Measurements from ENCODE around the gene CLIP4.

CLIP4 gene

DNA sequence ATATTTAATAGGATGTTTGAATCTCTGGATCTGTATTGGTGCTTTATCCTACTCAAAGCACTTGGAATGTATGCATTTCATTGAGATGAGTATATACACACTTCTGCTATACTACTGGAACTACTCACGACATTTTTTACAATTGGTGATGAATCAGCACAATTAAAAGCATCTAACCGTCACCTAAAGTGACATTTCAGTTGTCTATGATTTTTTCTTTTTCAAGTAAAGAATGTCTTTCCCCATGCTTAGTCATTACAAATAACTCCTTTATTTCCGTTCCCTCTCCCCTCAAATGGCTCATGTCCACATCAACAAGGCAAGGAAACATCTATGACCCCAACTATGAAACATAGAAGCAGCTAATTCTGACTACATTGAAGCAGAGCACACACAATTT, 77.3 kb downstream of the CLIP4 start:
- DNase-seq: no peak

DNA sequence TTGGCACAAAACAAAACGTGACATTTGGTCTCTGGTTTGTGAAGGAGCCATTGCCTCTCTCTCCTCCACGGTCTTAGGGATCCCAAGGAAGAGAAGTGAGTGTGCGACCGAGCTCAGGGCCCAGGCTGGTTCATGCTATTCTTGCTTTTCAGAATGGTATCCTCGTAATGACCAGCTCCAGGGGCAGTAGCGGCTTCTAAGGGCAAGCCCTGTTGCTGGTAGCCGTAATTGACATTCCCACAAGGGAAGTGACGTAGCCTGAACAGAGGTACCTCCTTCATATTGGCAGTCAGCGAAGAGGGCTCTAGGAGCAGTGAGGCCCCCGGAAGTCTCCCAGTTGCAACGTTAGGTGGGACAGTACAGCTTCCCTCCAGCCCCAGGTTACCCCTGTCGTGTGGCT, 77.9 kb downstream of the CLIP4 start:
- DNase-seq: no peak

GRCh38 chr2:29193681-29194080, 78.5 kb downstream of the CLIP4 start:
- no peak for DNase-seq

DNA sequence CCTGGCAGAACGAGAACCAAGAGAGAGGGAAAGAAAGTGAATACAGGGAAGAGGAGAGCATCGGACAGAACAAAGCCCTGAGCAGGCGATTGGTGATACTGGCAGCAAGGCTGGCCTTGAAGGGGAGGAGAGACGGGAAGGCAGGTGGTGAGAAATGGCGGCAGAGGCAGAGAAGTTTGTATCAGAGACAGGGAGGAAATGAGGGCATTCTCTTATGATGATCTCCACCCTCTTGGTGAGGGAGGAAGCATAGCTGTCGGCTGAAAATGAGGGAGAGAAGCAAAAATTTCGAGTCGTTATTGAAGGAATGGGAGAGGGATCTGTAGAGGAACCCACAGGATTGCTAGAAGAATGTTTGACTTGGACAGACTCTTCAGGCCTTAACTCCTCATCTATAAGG, 80.6 kb downstream of the CLIP4 start:
- no peak for DNase-seq

GRCh38 chr2:29196792-29197788, 81.9 kb downstream of the CLIP4 start:
- DNase-seq: peak; percentile 60

DNA sequence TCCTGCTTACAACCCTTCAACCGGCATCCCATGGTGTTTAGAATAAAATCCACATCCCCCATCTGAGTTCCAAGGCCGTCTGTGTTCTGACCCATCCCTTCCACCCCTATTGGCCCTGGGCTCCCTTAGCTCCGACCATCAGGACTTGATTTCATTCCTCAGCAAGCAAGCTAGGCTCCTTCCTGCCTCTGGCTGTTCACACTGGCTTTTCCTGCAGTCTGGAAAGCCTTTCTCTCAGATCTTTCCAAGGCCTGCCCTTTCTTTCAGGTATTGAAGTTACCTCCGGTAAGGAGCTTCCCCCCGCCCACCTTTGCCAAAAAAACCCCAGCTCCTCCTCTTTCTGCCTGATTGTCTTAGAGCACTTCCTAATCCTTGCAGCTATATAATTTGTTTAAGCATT, 86.8 kb downstream of the CLIP4 start:
- DNase-seq: no peak

- DNase-seq: no peak
Observed at GRCh38 chr2:29202819-29203495, 87.7 kb downstream of the CLIP4 start.

- no peak for DNase-seq
Observed at GRCh38 chr2:29206941-29207340, 91.7 kb downstream of the CLIP4 start.

DNA sequence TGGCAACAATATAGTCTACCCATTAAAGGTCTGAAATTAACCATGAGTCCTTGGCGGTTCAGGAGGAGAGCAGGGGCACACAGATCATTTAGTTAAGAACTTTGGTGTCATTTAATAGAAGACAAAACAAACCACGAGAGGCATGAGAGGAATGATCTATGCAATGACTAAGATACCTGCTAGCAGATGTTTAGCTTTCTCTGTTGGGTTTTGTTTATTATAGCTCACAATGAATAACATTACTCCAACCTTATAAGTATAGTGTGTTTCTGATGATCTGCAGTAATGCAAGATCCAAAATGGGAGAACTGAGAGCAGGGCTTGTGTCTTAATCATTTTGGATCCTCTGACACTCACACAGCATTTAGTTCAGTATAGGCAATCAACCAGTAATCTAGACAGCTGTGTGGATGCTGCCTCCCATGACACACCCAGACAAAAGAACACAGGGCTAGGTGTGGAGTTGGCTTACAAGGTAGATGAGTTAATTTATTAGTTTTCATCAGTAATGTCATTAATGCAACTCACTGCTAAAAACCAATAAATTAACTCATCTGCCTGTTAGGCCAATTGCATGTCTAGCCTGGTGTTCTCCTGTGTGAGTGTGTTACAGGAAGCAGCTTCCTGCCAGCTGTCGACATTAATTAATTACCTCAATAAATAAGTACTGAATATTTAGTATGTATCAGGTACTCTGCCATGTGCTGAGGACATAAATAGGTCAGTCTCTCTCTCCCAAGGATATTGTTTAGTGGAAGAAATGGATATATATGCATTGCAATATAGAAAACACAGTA, 92.3 kb downstream of the CLIP4 start:
- DNase-seq: no peak

GRCh38 chr2:29209551-29209950, 94.3 kb downstream of the CLIP4 start:
- DNase-seq: no peak

- no peak for DNase-seq
Observed at GRCh38 chr2:29212009-29212408, 96.8 kb downstream of the CLIP4 start.

GRCh38 chr2:29213888-29214291, 98.7 kb downstream of the CLIP4 start:
- no peak for DNase-seq

GRCh38 chr2:29215073-29215472, 99.9 kb downstream of the CLIP4 start:
- no peak for DNase-seq

GRCh38 chr2:29215739-29216608, 100.8 kb downstream of the CLIP4 start:
- no peak for DNase-seq

- no peak for DNase-seq
Observed at GRCh38 chr2:29216609-29216909, 101.3 kb downstream of the CLIP4 start.

DNA sequence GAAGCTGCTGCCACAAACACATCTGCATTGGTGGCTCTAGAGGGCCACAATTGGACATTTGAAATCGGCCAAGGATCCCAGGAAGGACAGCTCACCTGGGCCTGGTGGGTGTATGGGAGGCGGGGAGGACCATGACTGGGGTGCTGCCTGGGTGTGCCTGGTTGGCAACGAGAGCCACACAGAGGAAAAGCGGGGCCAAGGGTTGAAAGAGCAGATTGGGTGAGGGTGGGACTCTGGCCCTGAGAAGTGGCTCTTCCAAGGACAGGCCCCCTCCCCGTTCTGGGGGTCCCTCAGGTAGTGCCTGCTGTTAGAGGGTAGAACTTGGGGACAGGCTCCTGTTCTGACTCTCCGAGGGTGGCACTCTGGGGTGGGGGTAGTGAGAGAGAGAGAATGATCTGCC, 102.9 kb downstream of the CLIP4 start:
- no peak for DNase-seq

DNA sequence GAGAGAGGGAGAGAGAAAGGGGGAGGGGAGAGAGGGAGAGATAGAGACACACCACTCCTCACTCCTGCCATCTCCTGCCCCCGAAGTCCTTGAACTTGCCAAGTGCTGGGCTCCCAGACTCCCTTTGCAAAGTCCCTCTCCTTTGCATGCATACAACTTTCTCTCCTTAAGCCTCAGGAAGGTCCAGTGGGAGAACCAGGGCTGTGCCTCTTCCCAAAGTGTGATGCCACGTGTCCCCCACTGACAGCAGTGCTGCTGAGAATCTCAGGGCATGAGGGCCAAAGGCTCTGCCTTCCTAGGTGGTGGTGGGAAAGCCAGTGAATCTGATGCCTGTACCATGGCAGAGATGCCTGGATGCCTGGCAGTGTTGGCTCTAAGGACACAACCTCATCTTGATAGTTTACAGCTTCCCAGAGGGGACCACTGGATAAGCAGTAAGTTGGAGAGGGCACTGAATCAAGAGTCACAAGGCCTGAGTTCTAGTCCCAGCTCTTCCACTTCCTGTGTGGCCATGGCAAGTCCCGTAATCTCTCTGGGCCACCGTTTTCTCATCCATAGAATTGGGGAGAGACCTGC, 103.4 kb downstream of the CLIP4 start:
- DNase-seq: no peak

- no peak for DNase-seq
Observed at GRCh38 chr2:29219374-29219773, 104.2 kb downstream of the CLIP4 start.

DNA sequence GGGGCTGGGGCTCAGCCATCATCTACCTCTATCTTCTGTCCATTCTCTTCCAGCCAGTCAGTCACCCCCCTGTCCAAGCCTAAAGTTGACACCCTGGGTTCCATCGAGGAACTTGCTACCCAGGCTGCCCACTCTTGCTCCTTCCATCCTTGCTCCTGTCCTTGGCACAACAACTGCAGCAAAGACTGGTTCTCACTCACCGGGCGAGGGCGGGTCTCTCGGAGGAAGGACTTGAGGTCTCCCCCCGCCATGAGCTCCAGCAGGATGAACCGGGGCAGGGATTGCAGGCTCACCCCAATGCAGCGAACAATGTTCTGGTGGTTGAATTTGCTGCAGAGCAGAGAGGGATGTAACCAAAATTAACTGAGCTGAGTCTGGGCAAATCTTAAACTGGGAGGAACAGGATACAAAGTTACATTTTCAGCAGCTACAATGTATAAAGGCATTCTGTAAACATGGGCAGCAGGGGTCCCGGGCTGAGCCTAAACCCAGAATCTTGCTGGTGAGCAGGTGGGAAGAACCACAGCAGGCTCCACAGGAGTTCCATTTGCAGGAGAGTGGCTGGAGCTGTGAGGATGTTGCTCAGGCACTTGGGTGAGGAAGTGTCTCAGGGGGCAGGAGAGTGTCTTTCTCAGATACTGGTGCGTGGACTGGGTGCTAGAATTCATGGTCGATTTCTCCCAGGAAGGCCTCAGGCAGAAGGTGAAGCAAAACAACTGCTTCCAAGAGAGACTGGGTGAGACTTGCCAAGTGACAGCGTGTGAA, 105.5 kb downstream of the CLIP4 start:
- DNase-seq: no peak

DNA sequence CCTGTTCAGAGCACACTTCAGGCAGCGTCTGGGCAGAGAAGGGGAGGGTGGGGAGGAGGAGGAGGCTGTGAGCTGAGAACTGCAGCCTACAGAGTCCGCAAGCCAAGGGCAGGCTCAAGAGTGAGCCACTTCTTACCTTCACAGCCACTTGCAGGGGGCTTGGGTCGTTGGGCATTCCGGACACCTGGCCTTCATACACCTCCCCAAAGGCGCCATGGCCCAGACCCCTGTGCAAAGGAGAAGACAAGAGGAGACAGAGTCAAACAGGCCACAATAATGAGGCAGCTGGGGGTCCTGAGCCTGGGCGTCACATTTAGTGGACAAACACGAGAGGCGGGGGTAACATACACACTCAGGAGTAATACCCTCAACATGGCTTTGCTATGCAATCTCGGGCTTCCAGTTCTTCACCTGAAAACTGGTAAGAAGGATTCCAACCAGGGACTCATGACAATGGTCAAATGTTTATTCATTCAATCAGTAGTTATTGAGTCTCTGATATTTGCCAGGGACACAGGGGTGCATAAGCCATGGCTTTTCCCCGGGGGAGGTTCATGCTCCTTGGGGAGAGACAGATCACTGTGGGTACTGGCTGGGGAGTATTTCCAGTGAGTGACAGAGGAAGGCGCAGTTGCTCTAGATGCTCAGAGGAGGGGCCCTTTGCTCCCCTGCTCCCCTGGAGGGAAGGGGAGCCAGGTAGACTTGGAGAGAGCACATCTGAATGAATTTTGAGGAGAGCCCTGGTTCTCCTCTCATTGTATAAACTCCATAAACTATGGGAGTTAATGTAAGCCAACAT, 107.4 kb downstream of the CLIP4 start:
- no peak for DNase-seq

DNA sequence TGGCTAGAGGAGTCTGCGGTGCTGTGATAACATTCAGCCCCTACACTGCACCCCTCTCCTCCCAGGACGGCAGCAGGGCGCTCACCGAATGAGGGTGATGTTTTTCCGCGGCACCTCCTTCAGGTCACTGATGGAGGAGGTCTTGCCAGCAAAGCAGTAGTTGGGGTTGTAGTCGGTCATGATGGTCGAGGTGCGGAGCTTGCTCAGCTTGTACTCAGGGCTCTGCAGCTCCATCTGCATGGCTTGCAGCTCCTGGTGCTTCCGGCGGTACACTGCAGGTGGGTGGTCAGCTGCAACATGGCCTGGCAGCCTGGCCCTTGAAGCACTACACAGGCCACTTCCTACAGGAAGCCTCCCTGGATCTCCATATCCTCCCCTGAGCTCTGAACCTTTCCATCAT, 108.0 kb downstream of the CLIP4 start:
- no peak for DNase-seq

Data from DMS79 treated with DMSO at 0.1 percent for 48 hours (cell line).